Measurements from ENCODE around the gene HIP1. TPM values are rescaled to one million over a fixed set of nuclear protein-coding genes. Genes with fewer than 3 reads are reported as not detected.
A peak's percentile ranks its signal among the peaks of the same experiment; 100 is the strongest.

HIP1 gene
- total and polyA plus RNA-seq, 9 of the 15 experiments (the other 6 are each of a cell fraction or from before 2014, with no cell fraction given), result 2.4 to 13.7 (median 9.5) TPM

GRCh38 chr7:75624134-75624832 lies 114.5 kb downstream of the HIP1 start (continued):
- TF ChIP-seq E2F8 (IDR thresholded peaks at IDR 0.05; ENCODE audit: low read depth, partially characterized antibody) (no peak), CEBPB (tag; IDR thresholded peaks at IDR 0.05) (peak; percentile 98), ELF2 (CRISPR knock-in tag; IDR thresholded peaks at IDR 0.05) (peak; percentile 63; the same call in 1 of the 2 replicates), NR4A1 (CRISPR knock-in tag; IDR thresholded peaks at IDR 0.05) (0 out of 2 replicates have a peak, but pooled peaks have one; percentile 43), NR4A1 (tag; IDR thresholded peaks at IDR 0.05) (peak; percentile 61), PHF8 (IDR thresholded peaks at IDR 0.05; ENCODE audit: borderline replicate concordance, low read length) (no peak), ILK (tag; IDR thresholded peaks at IDR 0.05; ENCODE audit: borderline replicate concordance, low read depth) (no peak), KLF13 (tag; IDR thresholded peaks at IDR 0.05; ENCODE audit: borderline replicate concordance, low read depth) (no peak), TCF7L2 (IDR thresholded peaks at IDR 0.05; ENCODE audit: low read depth, low read length) (no peak), ASH1L (IDR thresholded peaks at IDR 0.05; ENCODE audit: borderline replicate concordance, low read depth, partially characterized antibody) (no peak), FOXJ3 (CRISPR knock-in tag; IDR thresholded peaks at IDR 0.05) (no peak), RBBP5 (IDR thresholded peaks at IDR 0.05; ENCODE audit: borderline replicate concordance, insufficient read depth, low read length, poor library complexity, severe bottlenecking) (no peak), ZNF551 (CRISPR knock-in tag; IDR thresholded peaks at IDR 0.05) (no peak), NR2F6 (CRISPR knock-in tag; IDR thresholded peaks at IDR 0.05) (no peak), SMAD2 (IDR thresholded peaks at IDR 0.05; ENCODE audit: low read depth, low read length) (no peak), PRMT5 (CRISPR knock-in tag; IDR thresholded peaks at IDR 0.05) (no peak), CBFA2T3 (IDR thresholded peaks at IDR 0.05) (no peak), ZNF41 (CRISPR knock-in tag; conservative IDR thresholded peaks at IDR 0.05) (no peak), ZNF445 (CRISPR knock-in tag; IDR thresholded peaks at IDR 0.05; ENCODE audit: low read depth) (no peak), SIN3B (IDR thresholded peaks at IDR 0.05; ENCODE audit: low read depth) (no peak), MXI1 (IDR thresholded peaks at IDR 0.05; ENCODE audit: low read depth, low read length) (no peak)
- TF ChIP-seq, protein P1, sequence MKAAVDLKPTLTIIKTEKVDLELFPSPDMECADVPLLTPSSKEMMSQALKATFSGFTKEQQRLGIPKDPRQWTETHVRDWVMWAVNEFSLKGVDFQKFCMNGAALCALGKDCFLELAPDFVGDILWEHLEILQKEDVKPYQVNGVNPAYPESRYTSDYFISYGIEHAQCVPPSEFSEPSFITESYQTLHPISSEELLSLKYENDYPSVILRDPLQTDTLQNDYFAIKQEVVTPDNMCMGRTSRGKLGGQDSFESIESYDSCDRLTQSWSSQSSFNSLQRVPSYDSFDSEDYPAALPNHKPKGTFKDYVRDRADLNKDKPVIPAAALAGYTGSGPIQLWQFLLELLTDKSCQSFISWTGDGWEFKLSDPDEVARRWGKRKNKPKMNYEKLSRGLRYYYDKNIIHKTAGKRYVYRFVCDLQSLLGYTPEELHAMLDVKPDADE (conservative IDR thresholded peaks at IDR 0.05; ENCODE audit: control insufficient read depth, low read depth, low read length), result no peak
- TF ChIP-seq, protein P2, sequence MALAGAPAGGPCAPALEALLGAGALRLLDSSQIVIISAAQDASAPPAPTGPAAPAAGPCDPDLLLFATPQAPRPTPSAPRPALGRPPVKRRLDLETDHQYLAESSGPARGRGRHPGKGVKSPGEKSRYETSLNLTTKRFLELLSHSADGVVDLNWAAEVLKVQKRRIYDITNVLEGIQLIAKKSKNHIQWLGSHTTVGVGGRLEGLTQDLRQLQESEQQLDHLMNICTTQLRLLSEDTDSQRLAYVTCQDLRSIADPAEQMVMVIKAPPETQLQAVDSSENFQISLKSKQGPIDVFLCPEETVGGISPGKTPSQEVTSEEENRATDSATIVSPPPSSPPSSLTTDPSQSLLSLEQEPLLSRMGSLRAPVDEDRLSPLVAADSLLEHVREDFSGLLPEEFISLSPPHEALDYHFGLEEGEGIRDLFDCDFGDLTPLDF (CRISPR knock-in tag; IDR thresholded peaks at IDR 0.05), result no peak
- TF ChIP-seq, protein P3, sequence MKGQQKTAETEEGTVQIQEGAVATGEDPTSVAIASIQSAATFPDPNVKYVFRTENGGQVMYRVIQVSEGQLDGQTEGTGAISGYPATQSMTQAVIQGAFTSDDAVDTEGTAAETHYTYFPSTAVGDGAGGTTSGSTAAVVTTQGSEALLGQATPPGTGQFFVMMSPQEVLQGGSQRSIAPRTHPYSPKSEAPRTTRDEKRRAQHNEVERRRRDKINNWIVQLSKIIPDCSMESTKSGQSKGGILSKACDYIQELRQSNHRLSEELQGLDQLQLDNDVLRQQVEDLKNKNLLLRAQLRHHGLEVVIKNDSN (CRISPR knock-in tag; IDR thresholded peaks at IDR 0.05), result no peak
